HG03025 (cell line): ENCODE results near the gene CCBE1.

Source experiments
- ATAC-seq: cut with Tn5 transposase; IDR thresholded peaks from one replicate; pipeline ENCODE4 v1.9.1; 2021; ENCODE audit warnings: mild to moderate bottlenecking, moderate library complexity; ENCODE audit not compliant: unreplicated experiment, low FRiP score

Gene CCBE1

DNA sequence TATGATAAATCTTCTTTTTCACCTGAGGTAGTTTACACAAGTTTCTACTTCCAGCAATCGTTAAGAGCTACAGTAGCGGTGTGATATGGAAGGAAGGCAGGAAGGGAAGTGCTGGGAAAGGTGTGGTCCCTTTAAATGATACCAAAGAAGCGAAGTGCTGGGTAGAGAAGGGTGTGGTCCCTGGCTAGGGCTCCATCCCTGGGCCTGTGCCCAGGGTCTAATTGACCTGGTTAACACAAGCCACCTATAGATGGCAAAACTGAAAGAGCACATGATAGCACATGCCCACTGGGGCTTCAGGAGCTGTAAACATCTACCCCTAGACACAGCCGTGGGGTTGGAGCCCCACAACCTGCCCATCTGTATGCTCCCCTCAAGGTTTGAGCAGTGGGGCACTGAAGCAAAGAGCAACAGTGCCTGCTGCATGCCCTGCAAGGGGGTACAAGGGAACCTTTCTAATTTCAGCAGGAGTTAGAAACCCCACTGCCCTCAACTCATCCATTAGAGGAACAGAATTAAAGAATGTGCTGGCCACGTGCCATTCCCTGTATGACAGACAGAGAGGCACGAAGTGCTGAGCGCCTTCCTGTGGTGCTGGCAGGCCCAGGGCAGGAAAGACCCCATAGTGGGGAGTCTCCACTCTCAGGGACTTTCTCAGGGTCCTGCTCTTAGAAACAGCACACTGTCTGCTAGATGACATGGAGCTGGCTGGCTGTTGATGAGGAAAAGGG lies 185.0 kb downstream of the CCBE1 start:
- ATAC-seq = no peak

GRCh38 chr18:59509481-59510442 lies 187.5 kb downstream of the CCBE1 start:
- no peak for ATAC-seq

GRCh38 chr18:59505356-59505755 lies 191.9 kb downstream of the CCBE1 start:
- ATAC-seq = no peak

- ATAC-seq = no peak
Measured at GRCh38 chr18:59502274-59503175, 194.7 kb downstream of the CCBE1 start.

- ATAC-seq = no peak
Measured at GRCh38 chr18:59501920-59502273, 195.3 kb downstream of the CCBE1 start.

DNA sequence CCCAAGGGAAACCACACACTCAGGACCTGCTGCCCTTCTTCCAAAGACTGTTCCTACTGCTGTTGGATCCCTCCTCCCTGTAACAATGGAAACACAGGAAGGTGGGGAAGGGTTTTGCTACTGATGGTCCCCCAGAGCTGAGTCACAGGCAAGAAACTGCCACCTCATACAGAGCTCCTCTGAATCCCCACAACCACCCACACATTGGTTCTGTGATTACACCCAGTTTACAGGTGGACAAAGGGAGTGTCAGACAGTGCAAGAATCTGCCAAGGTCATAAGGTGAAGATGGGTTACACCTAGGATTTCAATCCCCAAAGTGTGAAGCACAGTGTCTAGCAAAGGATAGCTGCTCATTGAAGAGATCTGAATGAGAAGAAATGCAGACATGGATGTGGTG lies 196.5 kb downstream of the CCBE1 start:
- no peak for ATAC-seq

DNA sequence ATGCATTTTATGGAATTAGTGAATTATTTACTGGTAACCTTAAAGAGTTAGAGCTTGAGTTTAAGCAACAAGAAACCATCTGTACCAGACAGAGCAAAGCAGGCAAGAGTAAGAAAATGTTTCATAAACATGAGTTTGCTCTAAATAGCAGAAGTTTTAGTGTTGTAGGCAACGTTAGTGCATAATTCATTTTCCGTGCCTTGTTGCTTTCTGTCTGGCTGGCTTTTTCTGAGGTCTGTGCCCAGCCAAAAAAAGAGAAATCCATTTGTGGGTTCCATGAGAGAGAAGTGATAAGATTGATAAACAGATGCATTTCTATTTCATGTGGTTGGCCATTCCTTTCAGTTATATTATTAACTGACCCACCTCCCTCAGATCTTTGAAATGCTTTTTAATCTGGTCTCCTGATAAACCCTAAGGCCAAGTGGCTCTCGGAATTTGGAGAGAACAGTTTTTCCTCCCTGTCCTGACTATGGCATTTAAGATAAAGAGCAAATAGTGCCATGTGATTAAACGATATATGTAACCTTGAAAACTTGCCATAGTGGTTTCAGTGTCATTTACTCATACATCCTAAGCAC lies 198.6 kb downstream of the CCBE1 start:
- ATAC-seq = no peak

DNA sequence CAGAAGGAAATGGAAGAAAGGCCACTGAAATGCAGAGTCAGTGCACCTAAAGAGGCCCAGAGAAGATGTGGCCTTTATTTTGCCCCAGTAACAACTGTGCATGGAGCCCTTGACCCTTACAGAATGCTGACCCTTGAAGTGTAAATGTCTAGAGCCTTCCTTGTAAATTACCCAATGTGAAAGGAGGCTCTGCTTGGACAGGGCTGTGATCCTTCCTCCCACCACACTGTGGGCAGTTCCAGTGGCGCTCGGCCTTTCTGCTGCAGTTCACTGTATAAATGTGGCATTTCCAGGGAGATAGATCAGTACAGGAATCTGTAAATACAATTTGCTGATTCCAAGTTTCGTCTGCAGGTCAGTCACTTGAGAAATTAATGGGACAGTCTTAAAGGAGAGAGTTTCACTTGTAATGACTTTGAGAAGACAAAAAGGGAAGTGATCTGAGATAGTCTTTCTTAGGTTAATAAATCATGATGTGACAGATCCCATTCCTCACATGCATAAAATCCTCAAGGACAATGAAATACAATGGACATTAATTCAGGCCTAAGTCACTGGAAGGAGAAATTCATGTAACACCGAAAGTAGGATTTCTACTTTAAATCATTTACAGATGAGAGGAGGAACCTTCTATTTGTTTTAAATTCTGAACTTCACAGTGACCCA lies 204.3 kb downstream of the CCBE1 start:
- no peak for ATAC-seq

DNA sequence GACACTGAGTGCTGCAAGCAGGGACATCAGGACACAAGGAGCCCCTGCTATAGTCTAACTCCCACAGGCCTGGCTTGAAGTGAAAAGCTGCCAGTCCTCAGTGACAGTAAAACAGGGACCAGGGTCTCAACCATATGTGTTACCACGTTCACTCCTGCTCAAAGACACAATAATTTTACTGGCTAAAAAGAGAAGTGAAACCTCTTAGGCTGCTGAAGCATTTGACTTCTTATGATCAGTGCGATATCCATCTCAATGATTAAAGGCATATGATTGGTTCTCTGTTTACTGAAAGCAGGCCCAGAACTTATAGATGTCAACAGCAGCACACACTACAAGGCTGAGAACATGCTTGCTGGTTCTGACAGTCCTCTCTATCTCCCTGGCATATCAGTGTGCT lies 208.3 kb downstream of the CCBE1 start:
- ATAC-seq = no peak

DNA sequence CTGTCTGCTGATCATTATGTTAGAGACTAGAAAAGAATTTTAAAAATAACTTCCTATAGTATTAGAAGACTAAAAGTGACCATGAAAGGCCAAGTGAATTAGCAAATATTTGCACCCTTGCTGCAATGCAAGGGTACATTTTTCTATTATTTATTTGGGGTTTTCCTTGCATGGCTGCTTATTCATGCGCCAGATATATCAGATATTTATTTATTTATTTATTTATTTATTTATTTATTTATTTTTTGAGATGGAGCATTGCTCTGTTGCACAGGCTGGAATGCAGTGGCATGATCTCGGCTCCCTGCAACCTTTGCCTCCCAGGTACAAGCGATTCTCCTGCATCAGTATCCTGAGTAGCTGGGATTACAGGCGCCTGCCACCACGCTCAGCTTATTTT lies 211.8 kb downstream of the CCBE1 start:
- ATAC-seq = no peak

GRCh38 chr18:59484561-59485328 lies 212.5 kb downstream of the CCBE1 start:
- ATAC-seq = no peak

DNA sequence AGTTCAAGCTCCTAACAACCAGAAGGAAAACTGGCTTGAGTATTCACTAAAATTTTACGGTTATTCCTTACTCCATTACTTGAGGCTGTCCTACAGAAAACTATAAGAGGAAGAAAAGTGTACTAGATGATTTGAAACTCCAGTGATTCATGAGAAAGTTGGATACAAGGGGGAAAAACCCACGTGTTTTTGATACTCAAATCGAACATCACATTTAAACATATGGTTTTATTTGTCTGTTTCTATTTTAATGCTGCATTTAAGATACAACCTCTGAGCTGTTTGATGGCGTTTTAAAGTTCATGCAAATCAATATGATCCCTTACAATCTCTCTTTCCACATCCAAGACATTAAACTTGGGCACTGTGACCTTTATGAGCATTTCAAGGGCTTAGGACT lies 213.1 kb downstream of the CCBE1 start:
- no peak for ATAC-seq

DNA sequence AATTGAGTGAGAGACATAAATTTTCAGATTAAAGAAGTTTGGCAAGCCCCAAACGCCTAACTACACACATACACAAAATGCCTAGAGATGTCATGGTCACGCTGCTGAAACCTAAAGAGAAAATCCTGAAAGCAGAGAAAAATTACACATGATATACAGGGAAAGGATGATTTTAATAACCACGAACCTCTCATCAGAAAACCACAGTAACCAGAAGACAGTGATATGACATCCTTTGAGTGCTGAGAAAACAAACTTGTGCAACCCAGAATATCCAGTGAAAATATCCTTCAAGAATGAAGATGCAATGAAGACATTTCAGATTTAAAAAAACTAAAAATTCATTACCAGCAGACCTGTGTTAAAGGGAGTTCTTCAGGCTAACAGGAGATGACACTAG lies 215.8 kb downstream of the CCBE1 start:
- ATAC-seq = no peak

GRCh38 chr18:59479776-59480175 lies 217.4 kb downstream of the CCBE1 start:
- no peak for ATAC-seq

DNA sequence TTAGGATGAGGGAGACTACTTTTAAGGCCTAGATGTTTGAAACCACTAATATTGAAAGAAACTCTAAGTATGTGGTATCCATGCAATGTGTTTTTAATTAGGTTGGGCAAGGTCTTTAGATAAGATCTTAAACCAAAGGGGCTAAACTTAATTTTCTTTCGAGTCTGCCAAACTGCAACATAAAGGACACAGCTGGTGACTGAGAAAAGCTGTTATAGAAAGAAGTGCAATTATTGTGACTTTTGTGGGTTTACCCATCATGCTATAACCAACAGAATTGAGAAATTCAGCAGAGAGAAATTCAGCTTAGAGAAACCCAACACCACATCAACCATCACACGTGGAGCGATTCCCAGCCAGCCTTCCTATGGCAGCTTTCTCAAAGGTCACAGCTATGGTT lies 218.6 kb downstream of the CCBE1 start:
- no peak for ATAC-seq

GRCh38 chr18:59477849-59478248 lies 219.4 kb downstream of the CCBE1 start:
- ATAC-seq = no peak

DNA sequence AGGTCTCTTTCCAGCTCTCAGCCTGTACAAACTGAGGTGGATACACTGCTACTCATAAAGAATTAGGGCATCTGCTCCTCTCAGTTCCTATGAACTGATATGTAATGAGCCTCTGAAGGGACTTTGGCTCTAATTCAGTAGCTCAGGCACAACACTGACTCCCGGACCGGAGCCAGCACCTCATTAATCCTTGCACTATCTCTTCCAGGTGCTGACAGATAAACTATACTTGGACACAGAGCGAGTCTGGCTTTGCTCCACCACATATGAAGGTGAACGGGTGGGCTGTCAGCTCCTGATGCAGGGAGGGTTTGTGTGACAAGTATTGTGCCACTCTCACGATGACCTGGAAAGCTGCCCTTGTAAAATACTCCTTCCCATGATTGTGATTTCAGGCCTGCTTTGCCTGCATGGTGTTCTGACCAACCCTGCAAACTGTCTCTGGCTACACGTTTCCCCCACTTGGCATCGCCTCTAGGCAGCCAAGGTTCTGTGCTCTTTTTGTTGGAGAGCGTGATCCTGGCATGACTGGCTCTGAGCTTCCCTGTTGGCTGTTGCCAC lies 226.6 kb downstream of the CCBE1 start:
- no peak for ATAC-seq

- no peak for ATAC-seq
Measured at GRCh38 chr18:59469463-59470180, 227.6 kb downstream of the CCBE1 start.
